ENCODE data around the gene PCYOX1L. TPM values are rescaled to one million over a fixed set of nuclear protein-coding genes. Genes with fewer than 3 reads are reported as not detected.

Gene PCYOX1L
- total and polyA plus RNA-seq, 2 of the 8 experiments (the other 6 are each of a cell fraction or from before 2014, with no cell fraction given) = 6.8 to 17.2 TPM

DNA sequence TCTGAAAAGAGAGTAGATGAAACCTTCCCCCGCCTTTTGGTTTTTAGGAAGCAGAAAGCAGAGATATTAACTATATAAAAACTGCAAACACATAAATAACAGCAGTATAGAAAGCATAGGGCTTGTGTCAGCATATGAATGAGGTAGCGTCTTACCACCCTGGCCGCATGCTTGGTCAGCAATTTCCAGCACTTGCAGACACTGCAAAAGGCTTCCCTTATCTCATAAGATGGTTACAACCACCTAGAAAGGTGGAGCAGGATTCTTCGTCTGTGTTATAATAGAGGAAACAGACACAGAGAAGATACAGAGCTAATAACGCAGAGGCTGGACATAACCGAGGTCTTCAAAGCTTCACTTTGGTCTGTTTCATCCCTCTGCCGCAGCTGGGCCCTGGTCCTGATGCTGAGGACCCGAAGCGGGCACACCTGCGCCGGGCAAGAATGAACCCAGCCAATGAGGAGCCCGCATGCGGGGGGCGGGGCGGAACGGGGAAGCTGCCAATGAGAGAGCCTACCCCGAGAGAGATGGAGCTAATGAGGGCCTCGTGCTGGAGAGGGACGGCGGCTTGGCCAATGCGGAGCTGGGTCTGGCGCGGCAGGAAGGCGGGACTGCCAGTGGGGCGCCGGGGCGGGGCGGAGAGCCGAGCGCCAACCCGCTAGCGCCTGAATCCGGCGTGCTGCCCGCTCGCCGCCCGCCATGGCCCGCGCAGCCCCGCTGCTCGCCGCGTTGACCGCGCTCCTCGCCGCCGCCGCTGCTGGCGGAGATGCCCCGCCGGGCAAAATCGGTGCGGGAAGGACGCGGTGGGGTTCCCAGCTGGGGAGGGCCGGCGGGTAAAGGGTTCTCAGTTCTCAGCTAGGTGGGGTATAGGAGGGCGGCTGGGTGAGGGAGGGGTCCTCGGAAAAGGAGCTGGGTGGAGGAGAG, at the start of gene PCYOX1L (continued):
- peak; percentile 100 for TF ChIP-seq KDM4A (IDR thresholded peaks at IDR 0.05; ENCODE audit: low read depth, low read length, severe bottlenecking)
- TF ChIP-seq SP1 (IDR thresholded peaks at IDR 0.05; ENCODE audit: low read depth, low read length) = peak; percentile 94
- TF ChIP-seq TCF12 (IDR thresholded peaks at IDR 0.05; ENCODE audit: low read depth, low read length) = no peak
- TF ChIP-seq CTBP2 (IDR thresholded peaks at IDR 0.05; ENCODE audit: borderline replicate concordance, insufficient read depth, insufficient read length, low read length) = peak; percentile 78
- peak; percentile 83 for TF ChIP-seq CHD2 (IDR thresholded peaks at IDR 0.05; ENCODE audit: low read length)
- peak; percentile 23; the same call in 1 of the 2 replicates for TF ChIP-seq NRF1 (IDR thresholded peaks at IDR 0.05; ENCODE audit: low read depth, low read length)
- TF ChIP-seq SP4 (IDR thresholded peaks at IDR 0.05; ENCODE audit: low read length) = 0 out of 2 replicates have a peak, but pooled peaks have one; percentile 31
- TF ChIP-seq EP300 (IDR thresholded peaks at IDR 0.05; ENCODE audit: borderline replicate concordance in 1 of 2, low read depth in 2 of 2, low read length in 2 of 2) = peak in 1 of 2 experiments; percentile 18; a peak in 1 of 3 replicates
- TF ChIP-seq, protein P1, sequence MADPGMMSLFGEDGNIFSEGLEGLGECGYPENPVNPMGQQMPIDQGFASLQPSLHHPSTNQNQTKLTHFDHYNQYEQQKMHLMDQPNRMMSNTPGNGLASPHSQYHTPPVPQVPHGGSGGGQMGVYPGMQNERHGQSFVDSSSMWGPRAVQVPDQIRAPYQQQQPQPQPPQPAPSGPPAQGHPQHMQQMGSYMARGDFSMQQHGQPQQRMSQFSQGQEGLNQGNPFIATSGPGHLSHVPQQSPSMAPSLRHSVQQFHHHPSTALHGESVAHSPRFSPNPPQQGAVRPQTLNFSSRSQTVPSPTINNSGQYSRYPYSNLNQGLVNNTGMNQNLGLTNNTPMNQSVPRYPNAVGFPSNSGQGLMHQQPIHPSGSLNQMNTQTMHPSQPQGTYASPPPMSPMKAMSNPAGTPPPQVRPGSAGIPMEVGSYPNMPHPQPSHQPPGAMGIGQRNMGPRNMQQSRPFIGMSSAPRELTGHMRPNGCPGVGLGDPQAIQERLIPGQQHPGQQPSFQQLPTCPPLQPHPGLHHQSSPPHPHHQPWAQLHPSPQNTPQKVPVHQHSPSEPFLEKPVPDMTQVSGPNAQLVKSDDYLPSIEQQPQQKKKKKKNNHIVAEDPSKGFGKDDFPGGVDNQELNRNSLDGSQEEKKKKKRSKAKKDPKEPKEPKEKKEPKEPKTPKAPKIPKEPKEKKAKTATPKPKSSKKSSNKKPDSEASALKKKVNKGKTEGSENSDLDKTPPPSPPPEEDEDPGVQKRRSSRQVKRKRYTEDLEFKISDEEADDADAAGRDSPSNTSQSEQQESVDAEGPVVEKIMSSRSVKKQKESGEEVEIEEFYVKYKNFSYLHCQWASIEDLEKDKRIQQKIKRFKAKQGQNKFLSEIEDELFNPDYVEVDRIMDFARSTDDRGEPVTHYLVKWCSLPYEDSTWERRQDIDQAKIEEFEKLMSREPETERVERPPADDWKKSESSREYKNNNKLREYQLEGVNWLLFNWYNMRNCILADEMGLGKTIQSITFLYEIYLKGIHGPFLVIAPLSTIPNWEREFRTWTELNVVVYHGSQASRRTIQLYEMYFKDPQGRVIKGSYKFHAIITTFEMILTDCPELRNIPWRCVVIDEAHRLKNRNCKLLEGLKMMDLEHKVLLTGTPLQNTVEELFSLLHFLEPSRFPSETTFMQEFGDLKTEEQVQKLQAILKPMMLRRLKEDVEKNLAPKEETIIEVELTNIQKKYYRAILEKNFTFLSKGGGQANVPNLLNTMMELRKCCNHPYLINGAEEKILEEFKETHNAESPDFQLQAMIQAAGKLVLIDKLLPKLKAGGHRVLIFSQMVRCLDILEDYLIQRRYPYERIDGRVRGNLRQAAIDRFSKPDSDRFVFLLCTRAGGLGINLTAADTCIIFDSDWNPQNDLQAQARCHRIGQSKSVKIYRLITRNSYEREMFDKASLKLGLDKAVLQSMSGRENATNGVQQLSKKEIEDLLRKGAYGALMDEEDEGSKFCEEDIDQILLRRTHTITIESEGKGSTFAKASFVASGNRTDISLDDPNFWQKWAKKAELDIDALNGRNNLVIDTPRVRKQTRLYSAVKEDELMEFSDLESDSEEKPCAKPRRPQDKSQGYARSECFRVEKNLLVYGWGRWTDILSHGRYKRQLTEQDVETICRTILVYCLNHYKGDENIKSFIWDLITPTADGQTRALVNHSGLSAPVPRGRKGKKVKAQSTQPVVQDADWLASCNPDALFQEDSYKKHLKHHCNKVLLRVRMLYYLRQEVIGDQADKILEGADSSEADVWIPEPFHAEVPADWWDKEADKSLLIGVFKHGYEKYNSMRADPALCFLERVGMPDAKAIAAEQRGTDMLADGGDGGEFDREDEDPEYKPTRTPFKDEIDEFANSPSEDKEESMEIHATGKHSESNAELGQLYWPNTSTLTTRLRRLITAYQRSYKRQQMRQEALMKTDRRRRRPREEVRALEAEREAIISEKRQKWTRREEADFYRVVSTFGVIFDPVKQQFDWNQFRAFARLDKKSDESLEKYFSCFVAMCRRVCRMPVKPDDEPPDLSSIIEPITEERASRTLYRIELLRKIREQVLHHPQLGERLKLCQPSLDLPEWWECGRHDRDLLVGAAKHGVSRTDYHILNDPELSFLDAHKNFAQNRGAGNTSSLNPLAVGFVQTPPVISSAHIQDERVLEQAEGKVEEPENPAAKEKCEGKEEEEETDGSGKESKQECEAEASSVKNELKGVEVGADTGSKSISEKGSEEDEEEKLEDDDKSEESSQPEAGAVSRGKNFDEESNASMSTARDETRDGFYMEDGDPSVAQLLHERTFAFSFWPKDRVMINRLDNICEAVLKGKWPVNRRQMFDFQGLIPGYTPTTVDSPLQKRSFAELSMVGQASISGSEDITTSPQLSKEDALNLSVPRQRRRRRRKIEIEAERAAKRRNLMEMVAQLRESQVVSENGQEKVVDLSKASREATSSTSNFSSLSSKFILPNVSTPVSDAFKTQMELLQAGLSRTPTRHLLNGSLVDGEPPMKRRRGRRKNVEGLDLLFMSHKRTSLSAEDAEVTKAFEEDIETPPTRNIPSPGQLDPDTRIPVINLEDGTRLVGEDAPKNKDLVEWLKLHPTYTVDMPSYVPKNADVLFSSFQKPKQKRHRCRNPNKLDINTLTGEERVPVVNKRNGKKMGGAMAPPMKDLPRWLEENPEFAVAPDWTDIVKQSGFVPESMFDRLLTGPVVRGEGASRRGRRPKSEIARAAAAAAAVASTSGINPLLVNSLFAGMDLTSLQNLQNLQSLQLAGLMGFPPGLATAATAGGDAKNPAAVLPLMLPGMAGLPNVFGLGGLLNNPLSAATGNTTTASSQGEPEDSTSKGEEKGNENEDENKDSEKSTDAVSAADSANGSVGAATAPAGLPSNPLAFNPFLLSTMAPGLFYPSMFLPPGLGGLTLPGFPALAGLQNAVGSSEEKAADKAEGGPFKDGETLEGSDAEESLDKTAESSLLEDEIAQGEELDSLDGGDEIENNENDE (IDR thresholded peaks at IDR 0.05; ENCODE audit: insufficient replicate concordance, low read length) = no peak
